GM12875 (cell line): Measurements from ENCODE around the gene GP2.

Source experiments
- H3K4me3 ChIP-seq: one replicate; pipeline ENCODE4 v1.5.1; 2011; ENCODE audit warnings: low read depth, low read length, control low read depth
- CTCF ChIP-seq: IDR thresholded peaks from 2 replicates; pipeline ENCODE4 v1.5.1; 2011; ENCODE audit warnings: low read depth, mild to moderate bottlenecking, control low read depth, inconsistent platforms, low read length, moderate library complexity, borderline replicate concordance; ENCODE audit not compliant: insufficient read depth

The GP2 gene

GRCh38 chr16:20307791-20308190, 19.5 kb downstream of the GP2 start:
- no peak for TF ChIP-seq CTCF

GRCh38 chr16:20307240-20307671, 20.1 kb downstream of the GP2 start:
- no peak overlapping the region for H3K4me3 ChIP-seq
- no peak for TF ChIP-seq CTCF

More at GRCh38 chr16:20307791-20308190, 19.5 kb downstream of the GP2 start:
- no peak overlapping the region for H3K4me3 ChIP-seq

DNA sequence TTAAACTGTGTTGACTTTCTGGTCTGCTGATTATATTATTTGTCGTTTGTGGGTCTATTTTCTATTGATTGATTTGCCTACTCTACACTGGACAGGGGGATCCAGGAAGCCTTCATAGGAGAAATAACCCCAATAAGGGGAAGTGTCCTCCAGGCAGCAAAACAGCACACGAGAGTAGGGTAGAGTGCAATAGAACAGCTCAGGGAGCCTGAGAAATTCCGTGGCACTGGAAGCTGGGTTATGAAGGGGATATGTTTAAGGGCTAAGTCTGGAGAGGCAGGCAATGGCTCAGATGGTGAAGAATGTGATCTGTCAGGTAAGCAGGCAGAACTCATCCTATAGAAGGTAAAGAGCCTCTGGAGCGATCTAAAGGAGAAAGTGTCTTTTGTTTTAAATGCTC, 20.9 kb downstream of the GP2 start:
- H3K4me3 ChIP-seq: no peak overlapping the region
- TF ChIP-seq CTCF: no peak

DNA sequence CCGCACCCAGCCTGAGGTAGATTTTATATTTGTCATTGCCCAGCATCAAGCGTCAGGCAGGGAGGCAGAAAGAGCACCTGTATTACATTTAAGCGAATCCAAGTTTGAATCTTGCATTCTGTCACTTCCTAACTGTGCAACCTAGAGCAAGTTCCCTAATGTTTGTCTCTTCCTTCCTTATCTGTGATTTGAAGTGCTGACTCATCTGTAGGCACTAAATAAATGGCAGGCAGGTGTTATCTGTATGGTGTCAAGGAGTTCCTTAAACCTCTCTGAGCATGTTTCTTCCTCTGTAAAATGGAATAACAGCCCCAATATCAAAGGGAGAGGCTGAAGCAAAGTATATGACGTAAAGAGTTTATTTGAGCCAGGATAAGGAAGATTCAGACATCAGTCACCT, 24.3 kb downstream of the GP2 start:
- no peak for TF ChIP-seq CTCF
- no peak overlapping the region for H3K4me3 ChIP-seq

DNA sequence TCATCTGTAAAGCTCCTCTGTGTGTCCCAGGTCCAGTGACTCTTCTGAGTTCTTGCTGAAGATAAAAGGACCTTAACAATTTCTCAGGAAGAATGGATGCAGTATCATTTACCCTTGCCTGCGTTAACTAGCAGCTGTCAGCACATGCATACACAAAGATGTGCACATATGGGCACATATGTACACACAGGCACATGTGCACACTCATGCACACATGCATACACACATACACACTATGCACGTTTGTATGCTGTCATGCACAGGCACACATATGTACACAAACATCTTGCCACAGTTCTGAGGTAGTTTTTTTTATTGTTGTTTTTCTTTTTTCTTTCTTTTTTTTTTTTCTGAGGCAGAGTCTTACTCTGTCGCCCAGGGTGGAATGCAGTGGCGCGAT, 24.9 kb downstream of the GP2 start:
- no peak for TF ChIP-seq CTCF
- no peak overlapping the region for H3K4me3 ChIP-seq

GRCh38 chr16:20301840-20302239, 25.5 kb downstream of the GP2 start:
- no peak overlapping the region for H3K4me3 ChIP-seq
- no peak for TF ChIP-seq CTCF

DNA sequence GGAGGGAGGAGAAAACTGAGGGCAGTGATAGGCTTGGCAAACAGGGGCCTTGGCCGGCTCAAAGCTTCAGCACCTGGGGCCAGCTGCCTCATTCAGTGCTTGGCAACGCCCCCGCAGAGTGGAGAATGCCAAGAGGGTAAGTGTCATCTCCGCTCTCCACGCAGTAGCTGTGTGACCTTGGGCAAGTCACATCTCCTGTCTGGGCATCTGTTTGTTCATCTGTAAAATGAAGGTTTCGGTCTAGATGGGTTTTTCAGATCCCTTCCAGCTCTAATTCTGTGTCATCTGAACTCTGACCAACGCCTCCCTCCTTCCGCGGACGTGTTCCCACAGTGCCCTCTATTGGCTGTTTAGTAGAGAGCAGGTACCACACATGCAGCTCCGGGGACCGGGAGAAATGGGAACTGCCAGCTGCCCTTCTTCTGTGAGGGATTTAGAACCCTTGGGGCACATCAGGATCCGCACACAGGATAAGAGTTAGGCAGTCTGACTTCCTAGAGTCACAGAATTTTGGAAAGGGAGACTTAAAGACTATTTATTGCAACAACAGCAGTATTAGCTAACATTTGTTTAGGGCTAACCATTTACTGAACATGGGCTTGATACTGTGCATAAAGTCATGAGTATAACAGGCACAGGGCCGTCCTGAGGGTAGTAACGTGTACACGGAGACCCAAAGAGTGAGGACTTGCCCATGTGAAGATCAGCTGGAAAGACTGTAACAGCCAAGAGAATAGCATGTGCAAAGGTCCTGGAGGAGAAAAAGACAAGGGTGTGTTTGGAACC, 26.8 kb downstream of the GP2 start:
- H3K4me3 ChIP-seq: no peak overlapping the region
- TF ChIP-seq CTCF: peak; percentile 84
